ENCODE results near the gene TMEM203.

The TMEM203 gene

GRCh38 chr9:137181680-137182079 lies 23.8 kb downstream of the TMEM203 start:
- DNase-seq (ENCODE audit: low read depth in 2 of 2), result no peak

GRCh38 chr9:137180491-137180890 lies 25.0 kb downstream of the TMEM203 start:
- no peak for DNase-seq (ENCODE audit: low read depth in 2 of 2)

GRCh38 chr9:137179761-137180160 lies 25.7 kb downstream of the TMEM203 start:
- DNase-seq (ENCODE audit: low read depth in 2 of 2), result no peak

GRCh38 chr9:137178939-137179630 lies 26.4 kb downstream of the TMEM203 start:
- DNase-seq (ENCODE audit: low read depth in 2 of 2), result no peak

GRCh38 chr9:137178201-137178938 lies 27.1 kb downstream of the TMEM203 start:
- DNase-seq (ENCODE audit: low read depth in 2 of 2), result no peak

- DNase-seq (ENCODE audit: low read depth in 2 of 2), result no peak
Observed at GRCh38 chr9:137176302-137177182, 28.9 kb downstream of the TMEM203 start.

GRCh38 chr9:137175345-137175961 lies 30.0 kb downstream of the TMEM203 start:
- no peak for DNase-seq (ENCODE audit: low read depth in 2 of 2)

GRCh38 chr9:137174722-137175293 lies 30.6 kb downstream of the TMEM203 start:
- no peak for DNase-seq (ENCODE audit: low read depth in 2 of 2)

- DNase-seq (ENCODE audit: low read depth in 2 of 2), result no peak
Observed at GRCh38 chr9:137173796-137174664, 31.4 kb downstream of the TMEM203 start.

GRCh38 chr9:137172901-137173795 lies 32.3 kb downstream of the TMEM203 start:
- DNase-seq (ENCODE audit: low read depth in 2 of 2), result no peak

GRCh38 chr9:137171149-137171900 lies 34.1 kb downstream of the TMEM203 start:
- DNase-seq (ENCODE audit: low read depth in 2 of 2), result no peak

- no peak for DNase-seq (ENCODE audit: low read depth in 2 of 2)
Observed at GRCh38 chr9:137170486-137171148, 34.8 kb downstream of the TMEM203 start.

GRCh38 chr9:137169896-137170358 lies 35.5 kb downstream of the TMEM203 start, which contains the start of gene LRRC26:
Gene LRRC26, minus strand, starts transcription at chr9:137170051. Its CDS starts 108 bp downstream, at chr9:137169943.
- no peak for DNase-seq (ENCODE audit: low read depth in 2 of 2)

- DNase-seq (ENCODE audit: low read depth in 2 of 2), result no peak
Observed at GRCh38 chr9:137168904-137169856, 36.3 kb downstream of the TMEM203 start.

GRCh38 chr9:137168573-137168903 lies 36.9 kb downstream of the TMEM203 start:
- no peak for DNase-seq (ENCODE audit: low read depth in 2 of 2)

GRCh38 chr9:137167747-137168572 lies 37.5 kb downstream of the TMEM203 start:
- no peak for DNase-seq (ENCODE audit: low read depth in 2 of 2)
